Osteoblast (primary cell): ENCODE results near the gene IGF2R. TPM values are rescaled to one million over a fixed set of nuclear protein-coding genes. Genes with fewer than 3 reads are reported as not detected.

Experiments
- DNase-seq: peaks from one replicate; pipeline ENCODE4 v3.0.0; 2011; ENCODE audit warnings: low spot score, mixed read lengths; ENCODE audit not compliant: insufficient read length; ENCODE audit errors: missing footprints
- H2AFZ ChIP-seq: 2 replicates; pipeline ENCODE4 v1.6.0; 2011; ENCODE audit warnings: mild to moderate bottlenecking, low read length
- H3K27ac ChIP-seq: 2 replicates; pipeline ENCODE4 v1.5.1; 2011; ENCODE audit warnings: mild to moderate bottlenecking, low read depth, low read length, moderate library complexity
- H3K27me3 ChIP-seq: 2 replicates; pipeline ENCODE4 v1.6.0; 2012; ENCODE audit warnings: mild to moderate bottlenecking, control low read depth, inconsistent platforms, low read length, moderate library complexity; ENCODE audit not compliant: insufficient read depth
- H3K36me3 ChIP-seq: 2 replicates; pipeline ENCODE4 v1.5.1; 2011; ENCODE audit warnings: mild to moderate bottlenecking, low read length, control low read depth, moderate library complexity; ENCODE audit not compliant: insufficient read depth
- H3K4me1 ChIP-seq: 2 replicates; pipeline ENCODE4 v1.5.1; 2011; ENCODE audit warnings: mild to moderate bottlenecking, low read length, control low read depth, moderate library complexity; ENCODE audit not compliant: insufficient read depth
- H3K4me2 ChIP-seq: 2 replicates; pipeline ENCODE4 v1.6.0; 2011; ENCODE audit warnings: mild to moderate bottlenecking, low read length; ENCODE audit not compliant: insufficient read depth
- H3K4me3 ChIP-seq: fragments of 200-600 bp; sonication (generic); 3 replicates; pipeline ENCODE4 v1.5.1; 2012; ENCODE audit warnings: mild to moderate bottlenecking, low read length, inconsistent platforms; ENCODE audit not compliant: insufficient read depth
- H3K79me2 ChIP-seq: 2 replicates; pipeline ENCODE4 v1.6.0; 2012; ENCODE audit warnings: mild to moderate bottlenecking, low read length, control low read depth, inconsistent platforms; ENCODE audit not compliant: insufficient read depth
- H3K9me3 ChIP-seq: 2 replicates; pipeline ENCODE4 v1.5.1; 2011; ENCODE audit warnings: low read depth, low read length, control low read depth
- H4K20me1 ChIP-seq: 2 replicates; pipeline ENCODE4 v1.6.0; 2012; ENCODE audit warnings: mild to moderate bottlenecking, low read length, control low read depth; ENCODE audit not compliant: insufficient read depth
- CTCF ChIP-seq: IDR thresholded peaks from 2 replicates; pipeline ENCODE4 v1.5.1; 2011; ENCODE audit warnings: mild to moderate bottlenecking, low read depth, low read length, moderate library complexity; ENCODE audit errors: extremely low read depth
- total RNA-seq: library from RNA; depleted of rRNA; stranded (reverse); fragments of >200 nt; gene quantifications from 2 replicates; pipeline ENCODE4 v1.2.3, GENCODE V29; 2012

IGF2R gene
- total RNA-seq, 1 donor: 174 TPM

GRCh38 chr6:160028487-160029275, 59.8 kb downstream of the IGF2R start:
- TF ChIP-seq CTCF: no peak
- peaks cover 6% of the 10 kb centered on the region for H3K79me2 ChIP-seq
- peaks cover 35% of the 10 kb centered on the region for H3K36me3 ChIP-seq
- DNase-seq: no peak
- H4K20me1 ChIP-seq: no peaks in the 10 kb centered on the region
- no peaks in the 10 kb centered on the region for H3K9me3 ChIP-seq
- H3K4me2 ChIP-seq: no peak overlapping the region
- no peak overlapping the region for H2AFZ ChIP-seq
- H3K4me3 ChIP-seq: no peak overlapping the region
- H3K27me3 ChIP-seq: no peaks in the 10 kb centered on the region
- H3K4me1 ChIP-seq: peaks cover 24% of the 10 kb centered on the region
- peak overlapping the region; percentile 89 for H3K27ac ChIP-seq

DNA sequence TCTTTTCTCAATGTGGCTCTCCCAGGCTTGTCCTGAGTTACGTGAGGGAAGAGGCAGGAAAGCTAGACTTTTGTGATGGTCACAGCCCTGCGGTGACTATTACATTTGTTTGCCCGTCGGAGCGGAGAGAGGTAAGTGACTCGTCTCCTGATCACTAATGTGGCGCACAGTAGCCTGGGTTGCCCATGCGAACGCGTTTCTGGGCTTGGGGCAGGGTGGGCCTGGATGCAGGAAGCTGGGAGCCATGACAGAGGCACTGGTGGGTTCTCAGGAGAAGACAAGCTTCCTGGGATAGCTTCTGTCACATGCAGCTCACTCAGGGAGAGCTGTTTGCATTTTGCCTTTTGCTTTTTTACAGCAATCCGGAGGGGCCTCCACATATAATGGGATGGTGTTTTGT, 60.6 kb downstream of the IGF2R start:
- Histone ChIP-seq H3K4me1 (peaks cover 24% of the 10 kb centered on the region), H3K79me2 (peaks cover 6% of the 10 kb centered on the region), H4K20me1 (no peaks in the 10 kb centered on the region), H3K4me3 (no peak overlapping the region), H3K4me2 (peak overlapping the region; percentile 65), H3K27ac (peak overlapping the region; percentile 89), H2AFZ (no peak overlapping the region), H3K27me3 (no peaks in the 10 kb centered on the region), H3K9me3 (no peaks in the 10 kb centered on the region), H3K36me3 (peaks cover 39% of the 10 kb centered on the region)
- no peak for TF ChIP-seq CTCF
- DNase-seq: no peak

DNA sequence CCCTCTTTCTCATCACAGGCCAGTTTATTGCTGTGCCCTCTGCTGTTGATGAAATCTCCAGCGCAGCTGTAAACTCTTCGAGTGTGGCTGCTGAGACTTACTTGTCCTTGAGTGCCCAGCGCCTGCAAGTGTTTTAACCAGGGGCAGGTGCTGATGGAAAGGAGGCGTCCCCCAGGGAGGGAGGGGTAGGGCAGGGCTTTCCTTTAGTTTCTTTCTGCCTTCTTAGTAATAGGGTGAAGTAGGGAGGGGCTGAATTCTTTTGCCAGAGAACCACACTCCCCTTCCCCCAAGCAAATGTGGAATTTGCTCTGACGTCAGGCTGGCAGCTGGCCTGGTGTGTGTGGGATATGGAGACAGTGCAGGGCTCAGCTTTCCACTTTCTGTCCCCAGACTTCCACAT, 61.2 kb downstream of the IGF2R start:
- TF ChIP-seq CTCF: no peak
- Histone ChIP-seq H3K79me2 (peaks cover 8% of the 10 kb centered on the region), H4K20me1 (no peaks in the 10 kb centered on the region), H3K4me3 (peak overlapping the region; percentile 36), H3K27ac (peak overlapping the region; percentile 89), H3K27me3 (no peaks in the 10 kb centered on the region), H3K4me1 (peaks cover 24% of the 10 kb centered on the region), H3K36me3 (peaks cover 41% of the 10 kb centered on the region), H2AFZ (peak overlapping the region; percentile 69), H3K9me3 (no peaks in the 10 kb centered on the region), H3K4me2 (peak overlapping the region; percentile 65)
- DNase-seq: peak; percentile 93

- H3K4me3 ChIP-seq: no peak overlapping the region
- H3K4me2 ChIP-seq: peak overlapping the region; percentile 19
- no peak overlapping the region for H2AFZ ChIP-seq
- H3K4me1 ChIP-seq: peaks cover 32% of the 10 kb centered on the region
- H3K79me2 ChIP-seq: peaks cover 11% of the 10 kb centered on the region
- H3K27me3 ChIP-seq: no peaks in the 10 kb centered on the region
- no peak for TF ChIP-seq CTCF
- DNase-seq: no peak
- H3K9me3 ChIP-seq: no peaks in the 10 kb centered on the region
- no peaks in the 10 kb centered on the region for H4K20me1 ChIP-seq
- H3K36me3 ChIP-seq: peaks cover 45% of the 10 kb centered on the region
- peak overlapping the region; percentile 89 for H3K27ac ChIP-seq
Observed at GRCh38 chr6:160031442-160031841, 62.6 kb downstream of the IGF2R start.
